Mesenchymal stem cell (in vitro differentiated cells and primary cell): ENCODE data around the gene NTF4.
"Not testable (repeated sequence)": the region's sequence is repeated elsewhere in the genome, so short reads cannot be mapped to it uniquely, and the experiment has no call there.

Experiments
- DNase-seq: peaks from one replicate; pipeline ENCODE4 v3.0.0-alpha.2; 2013
- H2AFZ ChIP-seq: one replicate; pipeline ENCODE4 v1.6.1; 2013; ENCODE audit warnings: low read depth, mild to moderate bottlenecking, control low read depth, inconsistent platforms, low read length, moderate library complexity
- H2AK5ac ChIP-seq: 2 replicates; pipeline ENCODE4 v1.6.1; 2013; ENCODE audit warnings: low read length, moderate library complexity, mild to moderate bottlenecking, inconsistent platforms; ENCODE audit not compliant: severe bottlenecking
- H2BK120ac ChIP-seq: one replicate; pipeline ENCODE4 v1.6.1; 2013; ENCODE audit warnings: low read depth, mild to moderate bottlenecking, inconsistent platforms, low read length, moderate library complexity
- H2BK12ac ChIP-seq, 2 experiments: one replicate each; pipeline ENCODE4 v1.6.1; 2013; ENCODE audit warnings: inconsistent platforms in 2 of 2, low read length in 2 of 2, mild to moderate bottlenecking in 2 of 2, moderate library complexity in 2 of 2, control low read depth in 1 of 2
- H2BK15ac ChIP-seq: one replicate; pipeline ENCODE4 v1.6.1; 2013; ENCODE audit warnings: mild to moderate bottlenecking, low read depth, inconsistent platforms; ENCODE audit not compliant: poor library complexity, severe bottlenecking
- H2BK5ac ChIP-seq: 2 replicates; pipeline ENCODE4 v1.6.1; 2013; ENCODE audit warnings: low read depth, mild to moderate bottlenecking, low read length, control low read depth, inconsistent platforms; ENCODE audit not compliant: poor library complexity, severe bottlenecking
- H3K14ac ChIP-seq, 2 experiments: one replicate each; pipeline ENCODE4 v1.6.1; 2013; ENCODE audit warnings: inconsistent platforms in 2 of 2, low read length in 2 of 2, control low read depth in 1 of 2, mild to moderate bottlenecking in 1 of 2, moderate library complexity in 1 of 2
- H3K18ac ChIP-seq, 2 experiments: one replicate each; pipeline ENCODE4 v1.6.1; 2013; ENCODE audit warnings: inconsistent platforms in 2 of 2, low read length in 2 of 2, control low read depth in 1 of 2, low read depth in 1 of 2, mild to moderate bottlenecking in 1 of 2
- H3K23ac ChIP-seq, 2 experiments: one replicate each; pipeline ENCODE4 v1.6.1; 2013; ENCODE audit warnings: inconsistent platforms in 2 of 2, low read length in 2 of 2, mild to moderate bottlenecking in 2 of 2, moderate library complexity in 2 of 2, control low read depth in 1 of 2
- H3K27ac ChIP-seq: 2 replicates; pipeline ENCODE4 v1.5.1; 2013; ENCODE audit warnings: mild to moderate bottlenecking, moderate library complexity, low read length, control low read depth, inconsistent platforms; ENCODE audit not compliant: poor library complexity, severe bottlenecking
- H3K27me3 ChIP-seq, 2 experiments: 2 replicates each; pipeline versions ENCODE4 v1.6.1 to v1.7.0; 2013; ENCODE audit warnings: low read length in 2 of 2, mild to moderate bottlenecking in 2 of 2, moderate library complexity in 2 of 2, control low read depth in 1 of 2, inconsistent platforms in 1 of 2; ENCODE audit not compliant: control insufficient read depth in 1 of 2, insufficient read depth in 1 of 2
- H3K36me3 ChIP-seq, 2 experiments: 2 replicates each; pipeline versions ENCODE4 v1.6.1 to v1.7.0; 2013; ENCODE audit warnings: low read length in 2 of 2, control low read depth in 1 of 2, inconsistent platforms in 1 of 2, low read depth in 1 of 2, mild to moderate bottlenecking in 1 of 2; ENCODE audit not compliant: insufficient read depth in 2 of 2, control insufficient read depth in 1 of 2
- H3K4ac ChIP-seq, 2 experiments: one replicate each; pipeline ENCODE4 v1.6.1; 2013; ENCODE audit warnings: inconsistent platforms in 2 of 2, low read length in 2 of 2, mild to moderate bottlenecking in 2 of 2, moderate library complexity in 2 of 2, control low read depth in 1 of 2, low read depth in 1 of 2
- H3K4me1 ChIP-seq: 2 replicates; pipeline ENCODE4 v1.6.1; 2013; ENCODE audit warnings: low read depth, low read length, control low read depth; ENCODE audit not compliant: control insufficient read depth, insufficient read depth
- H3K4me2 ChIP-seq: 2 replicates; pipeline ENCODE4 v1.6.1; 2013; ENCODE audit warnings: low read length, mild to moderate bottlenecking, inconsistent platforms; ENCODE audit not compliant: poor library complexity, severe bottlenecking
- H3K4me3 ChIP-seq, 2 experiments: 2 replicates each; pipeline versions ENCODE4 v1.5.1 to v1.7.0; 2013; ENCODE audit warnings: low read length in 2 of 2, mild to moderate bottlenecking in 2 of 2, control low read depth in 1 of 2, low read depth in 1 of 2; ENCODE audit not compliant: insufficient read depth in 1 of 2
- H3K79me1 ChIP-seq: replicated peaks from 2 replicates; pipeline ENCODE4 v1.6.1; 2013; ENCODE audit warnings: mild to moderate bottlenecking, control low read depth, low read length, inconsistent platforms; ENCODE audit not compliant: poor library complexity, severe bottlenecking
- H3K9ac ChIP-seq: 2 replicates; pipeline ENCODE4 v1.7.0; 2013; ENCODE audit warnings: mild to moderate bottlenecking, low read length, moderate library complexity
- H3K9me3 ChIP-seq: 2 replicates; pipeline ENCODE4 v1.7.0; 2013; ENCODE audit warnings: mild to moderate bottlenecking, low read length; ENCODE audit not compliant: control insufficient read depth
- H4K8ac ChIP-seq: one replicate; pipeline ENCODE4 v1.6.1; 2013; ENCODE audit warnings: inconsistent platforms, mild to moderate bottlenecking, low read length, moderate library complexity
- H4K91ac ChIP-seq: one replicate; pipeline ENCODE4 v1.6.1; 2013; ENCODE audit warnings: mild to moderate bottlenecking, low read length, inconsistent platforms
- WGBS: methylation state at CpG from one replicate; pipeline ENCODE4 v1.1.7; 2013; ENCODE audit warnings: mixed read lengths; 5-methylcytosine and 5-hydroxymethylcytosine counted together

NTF4 gene

DNA sequence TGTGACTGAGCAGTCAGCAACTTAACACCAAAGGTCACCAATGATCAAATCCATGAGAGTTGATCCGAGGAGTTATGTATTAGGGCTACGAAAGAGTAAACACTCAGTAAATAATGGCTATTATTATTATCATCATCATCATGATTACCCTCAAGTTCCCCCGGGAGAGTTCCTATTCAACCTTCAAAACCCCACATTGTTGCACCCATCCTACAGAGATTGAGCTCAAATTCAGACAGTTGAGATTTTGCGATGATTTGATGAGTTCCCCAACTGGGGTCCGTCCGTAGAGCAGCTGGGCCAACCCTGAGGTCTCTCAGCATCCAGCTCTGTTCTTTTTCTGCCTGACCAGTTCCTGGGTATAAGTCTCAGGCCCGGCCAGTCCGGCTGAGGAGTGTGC lies 26.5 kb downstream of the NTF4 start:
- WGBS: 99% methylated on average over 4 of the region's 8 CpGs
- not testable (repeated sequence) for H3K4me3 ChIP-seq, H3K18ac ChIP-seq

GRCh38 chr19:49036815-49037214 lies 27.8 kb downstream of the NTF4 start, which contains the start of gene CGB1:
CGB1 (minus strand) TSS chr19:49036895; CDS start chr19:49036711, 184 bp downstream.
- not testable (repeated sequence) for H3K23ac ChIP-seq, H3K27ac ChIP-seq, H3K18ac ChIP-seq, H2BK12ac ChIP-seq, H3K79me1 ChIP-seq, H4K8ac ChIP-seq, H3K27me3 ChIP-seq, H3K4me1 ChIP-seq, DNase-seq, H2AK5ac ChIP-seq, H3K9ac ChIP-seq, H2BK5ac ChIP-seq, H2BK15ac ChIP-seq, H2BK120ac ChIP-seq, H3K36me3 ChIP-seq, H3K4ac ChIP-seq, H3K4me3 ChIP-seq, H3K9me3 ChIP-seq, H3K4me2 ChIP-seq, H4K91ac ChIP-seq, H3K14ac ChIP-seq, H2AFZ ChIP-seq
- 43% methylated on average over 10 of the region's 18 CpGs for WGBS

More for the DNA sequence above, 26.5 kb downstream of the NTF4 start:
- H3K27me3 ChIP-seq, H3K14ac ChIP-seq, H2AK5ac ChIP-seq, H2BK5ac ChIP-seq, H4K8ac ChIP-seq, H3K4me2 ChIP-seq, DNase-seq, H3K9me3 ChIP-seq, H3K36me3 ChIP-seq, H3K23ac ChIP-seq, H3K27ac ChIP-seq, H2BK120ac ChIP-seq, H4K91ac ChIP-seq, H2BK15ac ChIP-seq, H3K9ac ChIP-seq, H3K4ac ChIP-seq, H2AFZ ChIP-seq, H2BK12ac ChIP-seq, H3K79me1 ChIP-seq: not testable (repeated sequence)
- peaks cover 11% of the 10 kb centered on the region for H3K4me1 ChIP-seq

- H3K18ac ChIP-seq, H3K23ac ChIP-seq, H3K9me3 ChIP-seq, H2BK15ac ChIP-seq, H3K4ac ChIP-seq, H3K4me2 ChIP-seq, H2AK5ac ChIP-seq, H3K14ac ChIP-seq, H3K9ac ChIP-seq, H3K4me1 ChIP-seq, H2BK120ac ChIP-seq, H3K36me3 ChIP-seq, H4K91ac ChIP-seq, H3K27me3 ChIP-seq, H2BK12ac ChIP-seq, DNase-seq, H3K4me3 ChIP-seq, H4K8ac ChIP-seq, H2AFZ ChIP-seq, H3K79me1 ChIP-seq, H2BK5ac ChIP-seq, H3K27ac ChIP-seq: not testable (repeated sequence)
- WGBS: 75% methylated on average over 15 of the region's 28 CpGs
Measured at GRCh38 chr19:49031642-49032301, 32.8 kb downstream of the NTF4 start, which contains the start of gene CGB2. CGB2 (plus strand) TSS chr19:49031890; CDS start chr19:49032096, 206 bp downstream.

GRCh38 chr19:49030323-49030722 lies 34.3 kb downstream of the NTF4 start:
- H3K14ac ChIP-seq, DNase-seq: not testable (repeated sequence)
- WGBS: 100% methylated on average over 3 of the region's 8 CpGs

More at GRCh38 chr19:49030323-49030722, 34.3 kb downstream of the NTF4 start:
- H3K36me3 ChIP-seq, H3K4me1 ChIP-seq, H2BK12ac ChIP-seq, H3K23ac ChIP-seq, H3K9me3 ChIP-seq, H2BK5ac ChIP-seq, H4K8ac ChIP-seq, H3K4ac ChIP-seq, H2AFZ ChIP-seq, H3K4me3 ChIP-seq, H3K79me1 ChIP-seq, H3K18ac ChIP-seq, H2AK5ac ChIP-seq, H2BK120ac ChIP-seq, H3K27ac ChIP-seq, H3K4me2 ChIP-seq, H4K91ac ChIP-seq, H3K27me3 ChIP-seq, H3K9ac ChIP-seq, H2BK15ac ChIP-seq: not testable (repeated sequence)
